Tibial nerve (tissue), 4 donors: ENCODE measurements around the gene NLRP10.

Source experiments
- EP300 ChIP-seq, 2 donors: sonication (generic); formaldehyde crosslinking; IDR thresholded peaks; one replicate each; pipeline ENCODE4 v1.6.1; 2017; ENCODE audit warnings: antibody characterized with exemption in 2 of 2, mild to moderate bottlenecking in 1 of 2
- POLR2A ChIP-seq, 2 donors: fragments of 450-650 bp; IDR thresholded peaks; one replicate each; pipeline ENCODE4 v1.6.1; 2017; ENCODE audit warnings: antibody characterized with exemption in 2 of 2, mild to moderate bottlenecking in 2 of 2, moderate library complexity in 2 of 2
- TF ChIP-seq, protein P1 (sequence below), 5 experiments: fragments of 200-600 bp in 3 of 5; fragments of 450-650 bp in 2 of 5; sonication (generic) in 3 of 5; IDR thresholded peaks; one replicate each; pipeline ENCODE4 v1.5.1; 2016 to 2019; ENCODE audit warnings: antibody characterized with exemption in 5 of 5, mild to moderate bottlenecking in 3 of 5, moderate library complexity in 2 of 5

DNA sequence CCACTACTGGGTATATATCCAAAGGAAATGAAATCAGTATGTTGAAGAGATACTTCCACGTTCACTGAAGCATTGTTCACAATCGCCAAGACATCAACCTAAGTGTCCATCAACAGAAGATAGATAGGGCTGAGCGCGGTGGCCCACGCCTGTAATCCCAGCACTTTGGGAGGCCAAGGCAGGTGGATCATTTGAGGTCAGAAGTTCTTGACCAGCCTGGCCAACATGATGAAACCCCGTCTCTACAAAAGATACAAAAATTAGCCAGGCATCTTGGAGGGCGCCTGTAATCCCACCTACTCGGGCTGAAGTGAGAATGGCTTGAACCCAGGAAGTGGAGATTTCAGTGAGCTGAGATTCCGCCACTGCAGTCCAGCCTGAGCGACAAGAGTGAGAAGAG, 34.5 kb upstream of the NLRP10 start:
- no peak for TF ChIP-seq POLR2A (IDR thresholded peaks at IDR 0.05)
- TF ChIP-seq, protein P1, sequence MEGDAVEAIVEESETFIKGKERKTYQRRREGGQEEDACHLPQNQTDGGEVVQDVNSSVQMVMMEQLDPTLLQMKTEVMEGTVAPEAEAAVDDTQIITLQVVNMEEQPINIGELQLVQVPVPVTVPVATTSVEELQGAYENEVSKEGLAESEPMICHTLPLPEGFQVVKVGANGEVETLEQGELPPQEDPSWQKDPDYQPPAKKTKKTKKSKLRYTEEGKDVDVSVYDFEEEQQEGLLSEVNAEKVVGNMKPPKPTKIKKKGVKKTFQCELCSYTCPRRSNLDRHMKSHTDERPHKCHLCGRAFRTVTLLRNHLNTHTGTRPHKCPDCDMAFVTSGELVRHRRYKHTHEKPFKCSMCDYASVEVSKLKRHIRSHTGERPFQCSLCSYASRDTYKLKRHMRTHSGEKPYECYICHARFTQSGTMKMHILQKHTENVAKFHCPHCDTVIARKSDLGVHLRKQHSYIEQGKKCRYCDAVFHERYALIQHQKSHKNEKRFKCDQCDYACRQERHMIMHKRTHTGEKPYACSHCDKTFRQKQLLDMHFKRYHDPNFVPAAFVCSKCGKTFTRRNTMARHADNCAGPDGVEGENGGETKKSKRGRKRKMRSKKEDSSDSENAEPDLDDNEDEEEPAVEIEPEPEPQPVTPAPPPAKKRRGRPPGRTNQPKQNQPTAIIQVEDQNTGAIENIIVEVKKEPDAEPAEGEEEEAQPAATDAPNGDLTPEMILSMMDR (IDR thresholded peaks at IDR 0.05): no peak
- TF ChIP-seq EP300 (IDR thresholded peaks at IDR 0.05): no peak
